HepG2 (cell line): ENCODE measurements around the gene ATR. TPM values are rescaled to one million over a fixed set of nuclear protein-coding genes. Genes with fewer than 3 reads are reported as not detected.

Experiments
- ATAC-seq: fragments of 200-7000 bp; cut with Tn5 transposase; 3 replicates; pipeline ENCODE4 v1.9.1; 2020; ENCODE audit warnings: mild to moderate bottlenecking, moderate library complexity
- BruUV-seq: library from RNA; stranded (reverse); fragments of 400-500 nt; replicated peaks from 2 replicates; lab custom pipeline; 2021; lab: Mats Ljungman, UMichigan
- CTCF ChIA-PET: fragments of 300-600 bp; formaldehyde crosslinking; extraction: SDS; loops from one replicate; lab custom pipeline; 2021; ENCODE audit warnings: low total read pairs, inconsistent platforms, low intra/inter-chr PET ratio; lab: Yijun Ruan, JAX
- POLR2A ChIA-PET: fragments of 350-600 bp; sonication (Branson Sonifier 250); formaldehyde crosslinking; loops from one replicate; lab custom pipeline; 2020; ENCODE audit warnings: antibody characterized with exemption, inconsistent platforms; lab: Yijun Ruan, JAX
- DNase-seq: peaks from one replicate; pipeline ENCODE4 v3.0.0-alpha.2; 2015; ENCODE audit warnings: low spot score
- FAIRE-seq: peaks from 3 replicates; lab custom pipeline; 2011; peaks lifted over from hg19 to GRCh38; lab: Jason Lieb, UNC
- H2AFZ ChIP-seq: one replicate; pipeline ENCODE4 v1.6.1; 2011; ENCODE audit warnings: low read length, inconsistent platforms
- H3K27ac ChIP-seq: fragments of 300-600 bp; 3 replicates; pipeline ENCODE4 v1.8.0; 2011; ENCODE audit warnings: mixed run types, mild to moderate bottlenecking, mixed read lengths, low read length, inconsistent platforms; ENCODE audit not compliant: insufficient read depth; ENCODE audit errors: extremely low read length
- H3K27me3 ChIP-seq, 2 experiments: fragments of 200-600 bp in 1 of 2; 2 replicates in 1 of 2; 3 replicates in 1 of 2; pipeline versions ENCODE4 v1.6.0 to v1.8.0; 2011; ENCODE audit warnings: low read length in 2 of 2, mild to moderate bottlenecking in 2 of 2, moderate library complexity in 2 of 2, inconsistent platforms in 1 of 2; ENCODE audit not compliant: insufficient read depth in 2 of 2, control insufficient read depth in 1 of 2
- H3K36me3 ChIP-seq, 2 experiments: fragments of 200-600 bp in 1 of 2; replicated peaks in 1 of 2; 2 replicates in 1 of 2; 3 replicates in 1 of 2; pipeline versions ENCODE4 v1.5.1 to v1.8.0; 2011; ENCODE audit warnings: low read length in 2 of 2, inconsistent platforms in 1 of 2; ENCODE audit not compliant: insufficient read depth in 2 of 2, control insufficient read depth in 1 of 2
- H3K4me1 ChIP-seq: 2 replicates; pipeline ENCODE4 v1.5.1; 2012; ENCODE audit warnings: low read length, inconsistent platforms; ENCODE audit not compliant: insufficient read depth
- H3K4me2 ChIP-seq: 2 replicates; pipeline ENCODE4 v1.6.0; 2011; ENCODE audit warnings: low read depth, low read length, inconsistent platforms
- H3K4me3 ChIP-seq, 3 experiments: fragments of 200-600 bp in 1 of 3; sonication (generic), shearing (Covaris generic) in 1 of 3; replicated peaks in 1 of 3; 2 replicates each; pipeline ENCODE4 v1.5.1; 2011 to 2016; ENCODE audit warnings: low read length in 3 of 3, inconsistent platforms in 2 of 3, low read depth in 2 of 3, mild to moderate bottlenecking in 2 of 3, control low read depth in 1 of 3, mixed read lengths in 1 of 3; ENCODE audit not compliant: insufficient read depth in 1 of 3
- H3K79me2 ChIP-seq: one replicate; pipeline ENCODE4 v1.6.1; 2011; ENCODE audit warnings: low read length, inconsistent platforms; ENCODE audit not compliant: insufficient read depth
- H3K9ac ChIP-seq: 2 replicates; pipeline ENCODE4 v1.6.0; 2011; ENCODE audit warnings: mild to moderate bottlenecking, low read depth, low read length, inconsistent platforms; ENCODE audit not compliant: insufficient read depth
- H3K9me3 ChIP-seq: 2 replicates; pipeline ENCODE4 v1.5.1; 2012; ENCODE audit warnings: mild to moderate bottlenecking, low read length
- H4K20me1 ChIP-seq: 2 replicates; pipeline ENCODE4 v1.6.0; 2011; ENCODE audit warnings: inconsistent platforms, mild to moderate bottlenecking, low read length, moderate library complexity; ENCODE audit not compliant: insufficient read depth
- HDAC1 ChIP-seq: sonication (generic); formaldehyde crosslinking; IDR thresholded peaks from 2 replicates; pipeline ENCODE4 v1.5.1; 2020; ENCODE audit warnings: mild to moderate bottlenecking, missing genetic modification reagents
- HMG20B ChIP-seq: conservative IDR thresholded peaks from 2 replicates; pipeline ENCODE4 v1.6.1; 2016; ENCODE audit warnings: missing genetic modification reagents, missing compliant biosample characterization
- KDM5B ChIP-seq: sonication (generic); formaldehyde crosslinking; IDR thresholded peaks from 2 replicates; pipeline ENCODE4 v1.4.0; 2020; ENCODE audit warnings: missing genetic modification reagents, mild to moderate bottlenecking, borderline replicate concordance
- MIER2 ChIP-seq: IDR thresholded peaks from 2 replicates; pipeline ENCODE4 v1.6.1; 2016; ENCODE audit warnings: missing biosample characterization, missing genetic modification reagents
- PAX8 ChIP-seq: sonication (generic); formaldehyde crosslinking; IDR thresholded peaks from 2 replicates; pipeline ENCODE4 v1.8.0; 2022; ENCODE audit warnings: mild to moderate bottlenecking, missing genetic modification reagents, borderline replicate concordance
- RBFOX2 ChIP-seq: fragments of 200-400 bp; formaldehyde crosslinking; IDR thresholded peaks from 2 replicates; pipeline ENCODE4 v1.6.1; 2017; ENCODE audit warnings: low read depth, mild to moderate bottlenecking, low read length
- RFX1 ChIP-seq: fragments of 450-650 bp; IDR thresholded peaks from 2 replicates; pipeline ENCODE4 v1.6.1; 2017
- RFXAP ChIP-seq: sonication (generic); formaldehyde crosslinking; IDR thresholded peaks from 2 replicates; pipeline ENCODE4 v1.4.0; 2020; ENCODE audit warnings: missing genetic modification reagents, borderline replicate concordance
- SIX1 ChIP-seq: sonication (generic); formaldehyde crosslinking; IDR thresholded peaks from 2 replicates; pipeline ENCODE4 v1.4.0; 2020; ENCODE audit warnings: missing genetic modification reagents, borderline replicate concordance
- ZNF230 ChIP-seq: sonication (generic); formaldehyde crosslinking; IDR thresholded peaks from 2 replicates; pipeline ENCODE4 v1.4.0; 2020; ENCODE audit warnings: mild to moderate bottlenecking, missing genetic modification reagents
- ZNF331 ChIP-seq: sonication (generic); formaldehyde crosslinking; IDR thresholded peaks from 2 replicates; pipeline ENCODE4 v1.4.0; 2020; ENCODE audit warnings: missing genetic modification reagents
- ZNF446 ChIP-seq: sonication (generic); formaldehyde crosslinking; IDR thresholded peaks from 2 replicates; pipeline ENCODE4 v1.5.0; 2020; ENCODE audit warnings: mild to moderate bottlenecking, missing genetic modification reagents
- ZNF777 ChIP-seq: sonication (generic); formaldehyde crosslinking; IDR thresholded peaks from 2 replicates; pipeline ENCODE4 v1.4.0; 2020; ENCODE audit warnings: missing genetic modification reagents
- WGBS: methylation state at CpG from one replicate; pipeline ENCODE4 v1.1.6; 2017; ENCODE audit warnings: low lambda C conversion rate; 5-methylcytosine and 5-hydroxymethylcytosine counted together
- in situ Hi-C: cut with HindIII; loops from 2 replicates; pipeline ENCODE4 v1.10.0; 2017; ENCODE audit warnings: low pct_unique_long_range_greater_than_20kb; ENCODE audit not compliant: extremely low pct_ligation_motif_present
- intact Hi-C: fragments of 100-400 bp; cut with micrococcal nuclease; formaldehyde crosslinking; loops from one replicate; pipeline ENCODE4 v1.10.0; 2022; ENCODE audit not compliant: unreplicated experiment
- polyA plus RNA-seq, 8 experiments: library from polyadenylated mRNA; depleted of rRNA in 3 of 8; stranded (reverse) in 7 of 8; unstranded in 1 of 8; fragments of >200 nt; fragmentation: Illumina TruSeq in 4 of 8; extraction: Trizol in 4 of 8; gene quantifications; 2 replicates each; pipeline versions ENCODE4 v1.2.1 to v1.2.3, GENCODE V29; 2011 to 2016; ENCODE audit warnings: low read depth in 4 of 8, missing spikeins in 1 of 8, mixed read lengths in 1 of 8; ENCODE audit not compliant: insufficient read depth in 1 of 8
- total RNA-seq, 5 experiments: library from RNA; depleted of rRNA; stranded (reverse); fragments of >200 nt; fragmentation: Illumina TruSeq; extraction: Trizol; gene quantifications; 2 replicates each; pipeline ENCODE4 v1.2.3, GENCODE V29; 2016; ENCODE audit warnings: low read depth in 1 of 5
- TF ChIP-seq, protein P1 (sequence below): sonication (generic); formaldehyde crosslinking; IDR thresholded peaks from 2 replicates; pipeline ENCODE4 v1.4.0; 2020; ENCODE audit warnings: mild to moderate bottlenecking, missing genetic modification reagents
- TF ChIP-seq, protein P2 (sequence below): sonication (generic); formaldehyde crosslinking; IDR thresholded peaks from 2 replicates; pipeline ENCODE4 v1.8.0; 2022; ENCODE audit warnings: mild to moderate bottlenecking, missing genetic modification reagents; ENCODE audit not compliant: insufficient replicate concordance
- TF ChIP-seq, protein P3 (sequence below): sonication (generic); formaldehyde crosslinking; IDR thresholded peaks from 2 replicates; pipeline ENCODE4 v1.4.0; 2020; ENCODE audit warnings: mild to moderate bottlenecking, missing genetic modification reagents

Gene ATR
- total and polyA plus RNA-seq, 2 of the 13 experiments (the other 11 are each of a cell fraction or from before 2014, with no cell fraction given): 6.6 to 17.0 TPM

DNA sequence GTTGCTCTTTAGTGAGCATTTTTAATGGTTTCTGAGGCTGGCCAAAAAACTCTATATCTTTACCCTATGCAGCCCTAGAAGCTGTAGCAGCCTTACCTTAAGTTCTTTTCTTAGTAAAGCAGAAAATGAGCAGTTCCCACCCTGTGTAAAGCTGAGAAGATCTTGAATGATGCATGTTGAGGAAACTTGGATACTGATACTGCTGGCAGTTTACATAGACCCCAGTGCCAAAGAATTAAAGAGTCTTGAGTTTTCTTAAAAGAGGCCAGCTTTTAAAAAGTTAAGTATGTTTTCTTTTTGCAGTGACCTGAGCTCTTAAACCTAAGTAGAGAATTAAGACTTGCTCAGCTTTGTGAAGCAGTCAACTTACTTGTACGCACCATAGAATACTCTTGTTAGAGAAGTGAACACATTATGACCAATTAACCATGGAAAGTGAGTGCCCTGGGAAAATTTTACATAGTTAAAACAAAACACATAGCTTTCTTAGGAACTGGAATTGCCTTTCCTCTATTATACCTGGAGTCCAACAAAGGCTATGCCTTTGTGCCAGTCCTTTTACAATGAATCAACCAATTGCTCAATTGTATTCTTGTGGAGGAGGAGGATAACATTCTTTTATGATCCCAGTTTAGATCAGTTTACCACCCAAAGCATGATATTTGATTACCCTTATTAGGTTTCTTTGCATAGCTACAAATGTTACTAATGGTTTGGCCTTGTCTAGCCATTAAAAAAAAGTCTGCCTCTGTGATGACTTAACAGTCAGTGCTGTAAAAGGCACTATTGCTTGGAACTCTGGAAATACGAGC lies 46.0 kb upstream of the ATR start:
- CTCF ChIA-PET: no interaction called here
- Histone ChIP-seq H2AFZ (no peak overlapping the region), H3K27ac (no peak overlapping the region), H3K27me3 (no peaks in the 10 kb centered on the region), H4K20me1 (no peaks in the 10 kb centered on the region), H3K4me2 (no peak overlapping the region), H3K9me3 (no peaks in the 10 kb centered on the region), H3K79me2 (no peaks in the 10 kb centered on the region), H3K9ac (no peak overlapping the region), H3K4me1 (peaks cover 9% of the 10 kb centered on the region), H3K4me3 (no peak overlapping the region), H3K36me3 (no peaks in the 10 kb centered on the region)
- in situ Hi-C loops (no loop called here), intact Hi-C loops (no loop called here)
- DNase-seq (no peak), ATAC-seq (no peak), FAIRE-seq (no peak)
- POLR2A ChIA-PET: no interaction called here
- no TSS peak for BruUV-seq
- TF ChIP-seq RBFOX2 (no peak), RFXAP (CRISPR knock-in tag) (no peak), HDAC1 (CRISPR knock-in tag) (no peak), HMG20B (no peak), MIER2 (CRISPR knock-in tag) (no peak), PAX8 (CRISPR knock-in tag) (no peak), ZNF331 (CRISPR knock-in tag) (no peak), ZNF446 (CRISPR knock-in tag) (no peak), ZNF230 (CRISPR knock-in tag) (no peak), SIX1 (no peak), ZNF777 (CRISPR knock-in tag) (no peak), RFX1 (no peak), KDM5B (CRISPR knock-in tag) (no peak)
- TF ChIP-seq, protein P1, sequence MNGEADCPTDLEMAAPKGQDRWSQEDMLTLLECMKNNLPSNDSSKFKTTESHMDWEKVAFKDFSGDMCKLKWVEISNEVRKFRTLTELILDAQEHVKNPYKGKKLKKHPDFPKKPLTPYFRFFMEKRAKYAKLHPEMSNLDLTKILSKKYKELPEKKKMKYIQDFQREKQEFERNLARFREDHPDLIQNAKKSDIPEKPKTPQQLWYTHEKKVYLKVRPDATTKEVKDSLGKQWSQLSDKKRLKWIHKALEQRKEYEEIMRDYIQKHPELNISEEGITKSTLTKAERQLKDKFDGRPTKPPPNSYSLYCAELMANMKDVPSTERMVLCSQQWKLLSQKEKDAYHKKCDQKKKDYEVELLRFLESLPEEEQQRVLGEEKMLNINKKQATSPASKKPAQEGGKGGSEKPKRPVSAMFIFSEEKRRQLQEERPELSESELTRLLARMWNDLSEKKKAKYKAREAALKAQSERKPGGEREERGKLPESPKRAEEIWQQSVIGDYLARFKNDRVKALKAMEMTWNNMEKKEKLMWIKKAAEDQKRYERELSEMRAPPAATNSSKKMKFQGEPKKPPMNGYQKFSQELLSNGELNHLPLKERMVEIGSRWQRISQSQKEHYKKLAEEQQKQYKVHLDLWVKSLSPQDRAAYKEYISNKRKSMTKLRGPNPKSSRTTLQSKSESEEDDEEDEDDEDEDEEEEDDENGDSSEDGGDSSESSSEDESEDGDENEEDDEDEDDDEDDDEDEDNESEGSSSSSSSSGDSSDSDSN (CRISPR knock-in tag): no peak
- TF ChIP-seq, protein P2, sequence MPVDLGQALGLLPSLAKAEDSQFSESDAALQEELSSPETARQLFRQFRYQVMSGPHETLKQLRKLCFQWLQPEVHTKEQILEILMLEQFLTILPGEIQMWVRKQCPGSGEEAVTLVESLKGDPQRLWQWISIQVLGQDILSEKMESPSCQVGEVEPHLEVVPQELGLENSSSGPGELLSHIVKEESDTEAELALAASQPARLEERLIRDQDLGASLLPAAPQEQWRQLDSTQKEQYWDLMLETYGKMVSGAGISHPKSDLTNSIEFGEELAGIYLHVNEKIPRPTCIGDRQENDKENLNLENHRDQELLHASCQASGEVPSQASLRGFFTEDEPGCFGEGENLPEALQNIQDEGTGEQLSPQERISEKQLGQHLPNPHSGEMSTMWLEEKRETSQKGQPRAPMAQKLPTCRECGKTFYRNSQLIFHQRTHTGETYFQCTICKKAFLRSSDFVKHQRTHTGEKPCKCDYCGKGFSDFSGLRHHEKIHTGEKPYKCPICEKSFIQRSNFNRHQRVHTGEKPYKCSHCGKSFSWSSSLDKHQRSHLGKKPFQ (CRISPR knock-in tag): no peak
- TF ChIP-seq, protein P3, sequence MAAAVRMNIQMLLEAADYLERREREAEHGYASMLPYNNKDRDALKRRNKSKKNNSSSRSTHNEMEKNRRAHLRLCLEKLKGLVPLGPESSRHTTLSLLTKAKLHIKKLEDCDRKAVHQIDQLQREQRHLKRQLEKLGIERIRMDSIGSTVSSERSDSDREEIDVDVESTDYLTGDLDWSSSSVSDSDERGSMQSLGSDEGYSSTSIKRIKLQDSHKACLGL (CRISPR knock-in tag): no peak
- WGBS: 97% methylated on average over 2 of the region's 2 CpGs
